Measurements from ENCODE around the gene RNASE8. TPM values are rescaled to one million over a fixed set of nuclear protein-coding genes. Genes with fewer than 3 reads are reported as not detected.

RNASE8 gene
- total RNA-seq, 2 donors from 2014 or later = not detected

DNA sequence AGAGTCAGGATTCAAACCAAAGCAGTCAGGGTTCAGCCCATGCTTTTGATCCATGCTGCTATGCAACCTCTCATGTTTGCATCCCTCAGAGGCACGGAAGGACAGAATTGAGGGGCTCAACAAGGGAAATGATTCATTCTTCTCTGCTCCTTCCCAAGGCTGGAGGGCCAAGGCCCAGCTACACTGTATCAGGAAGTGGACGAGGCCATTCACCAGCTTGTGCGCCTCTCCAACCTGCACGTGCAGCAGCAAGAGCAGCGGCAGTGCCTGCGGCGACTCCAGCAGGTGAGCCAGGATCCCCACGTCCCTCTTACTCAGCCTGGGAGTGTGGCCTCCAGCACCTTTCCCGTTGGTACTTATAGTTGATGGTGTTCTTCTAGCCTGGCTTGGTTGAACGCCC lies 21.1 kb downstream of the RNASE8 start:
- no peak overlapping the region for H3K4me3 ChIP-seq
- TF ChIP-seq, protein P1, sequence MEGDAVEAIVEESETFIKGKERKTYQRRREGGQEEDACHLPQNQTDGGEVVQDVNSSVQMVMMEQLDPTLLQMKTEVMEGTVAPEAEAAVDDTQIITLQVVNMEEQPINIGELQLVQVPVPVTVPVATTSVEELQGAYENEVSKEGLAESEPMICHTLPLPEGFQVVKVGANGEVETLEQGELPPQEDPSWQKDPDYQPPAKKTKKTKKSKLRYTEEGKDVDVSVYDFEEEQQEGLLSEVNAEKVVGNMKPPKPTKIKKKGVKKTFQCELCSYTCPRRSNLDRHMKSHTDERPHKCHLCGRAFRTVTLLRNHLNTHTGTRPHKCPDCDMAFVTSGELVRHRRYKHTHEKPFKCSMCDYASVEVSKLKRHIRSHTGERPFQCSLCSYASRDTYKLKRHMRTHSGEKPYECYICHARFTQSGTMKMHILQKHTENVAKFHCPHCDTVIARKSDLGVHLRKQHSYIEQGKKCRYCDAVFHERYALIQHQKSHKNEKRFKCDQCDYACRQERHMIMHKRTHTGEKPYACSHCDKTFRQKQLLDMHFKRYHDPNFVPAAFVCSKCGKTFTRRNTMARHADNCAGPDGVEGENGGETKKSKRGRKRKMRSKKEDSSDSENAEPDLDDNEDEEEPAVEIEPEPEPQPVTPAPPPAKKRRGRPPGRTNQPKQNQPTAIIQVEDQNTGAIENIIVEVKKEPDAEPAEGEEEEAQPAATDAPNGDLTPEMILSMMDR (IDR thresholded peaks at IDR 0.05) = no peak
- DNase-seq (ENCODE audit: low spot score) = no peak
- no peaks in the 10 kb centered on the region for H3K9me3 ChIP-seq
- H3K4me1 ChIP-seq = no peaks in the 10 kb centered on the region
- H3K36me3 ChIP-seq = peaks cover 80% of the 10 kb centered on the region
- no peak overlapping the region for H3K27ac ChIP-seq
- no peaks in the 10 kb centered on the region for H3K27me3 ChIP-seq

DNA sequence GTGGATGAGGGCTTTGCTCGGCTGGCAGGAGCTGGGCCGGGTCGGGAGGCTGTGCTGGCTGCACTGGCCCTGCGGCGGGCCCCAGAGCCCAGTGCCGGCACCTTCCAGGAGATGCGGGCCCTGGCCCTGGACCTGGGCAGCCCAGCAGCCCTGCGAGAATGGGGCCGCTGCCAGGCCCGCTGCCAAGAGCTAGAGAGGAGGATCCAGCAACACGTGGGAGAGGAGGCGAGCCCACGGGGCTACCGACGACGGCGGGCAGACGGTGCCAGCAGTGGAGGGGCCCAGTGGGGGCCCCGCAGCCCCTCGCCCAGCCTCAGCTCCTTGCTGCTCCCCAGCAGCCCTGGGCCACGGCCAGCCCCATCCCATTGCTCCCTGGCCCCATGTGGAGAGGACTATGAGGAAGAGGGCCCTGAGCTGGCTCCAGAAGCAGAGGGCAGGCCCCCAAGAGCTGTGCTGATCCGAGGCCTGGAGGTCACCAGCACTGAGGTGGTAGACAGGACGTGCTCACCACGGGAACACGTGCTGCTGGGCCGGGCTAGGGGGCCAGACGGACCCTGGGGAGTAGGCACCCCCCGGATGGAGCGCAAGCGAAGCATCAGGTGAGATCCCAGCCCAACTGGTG lies 24.0 kb downstream of the RNASE8 start:
- no peak overlapping the region for H3K4me3 ChIP-seq
- DNase-seq (ENCODE audit: low spot score) = no peak
- H3K27ac ChIP-seq = no peak overlapping the region
- no peaks in the 10 kb centered on the region for H3K27me3 ChIP-seq
- no peaks in the 10 kb centered on the region for H3K9me3 ChIP-seq
- peaks cover 91% of the 10 kb centered on the region for H3K36me3 ChIP-seq
- peaks cover 0 to 9% of the 10 kb centered on the region in 2 donors for H3K4me1 ChIP-seq
- TF ChIP-seq, protein P1 (IDR thresholded peaks at IDR 0.05) = no peak

DNA sequence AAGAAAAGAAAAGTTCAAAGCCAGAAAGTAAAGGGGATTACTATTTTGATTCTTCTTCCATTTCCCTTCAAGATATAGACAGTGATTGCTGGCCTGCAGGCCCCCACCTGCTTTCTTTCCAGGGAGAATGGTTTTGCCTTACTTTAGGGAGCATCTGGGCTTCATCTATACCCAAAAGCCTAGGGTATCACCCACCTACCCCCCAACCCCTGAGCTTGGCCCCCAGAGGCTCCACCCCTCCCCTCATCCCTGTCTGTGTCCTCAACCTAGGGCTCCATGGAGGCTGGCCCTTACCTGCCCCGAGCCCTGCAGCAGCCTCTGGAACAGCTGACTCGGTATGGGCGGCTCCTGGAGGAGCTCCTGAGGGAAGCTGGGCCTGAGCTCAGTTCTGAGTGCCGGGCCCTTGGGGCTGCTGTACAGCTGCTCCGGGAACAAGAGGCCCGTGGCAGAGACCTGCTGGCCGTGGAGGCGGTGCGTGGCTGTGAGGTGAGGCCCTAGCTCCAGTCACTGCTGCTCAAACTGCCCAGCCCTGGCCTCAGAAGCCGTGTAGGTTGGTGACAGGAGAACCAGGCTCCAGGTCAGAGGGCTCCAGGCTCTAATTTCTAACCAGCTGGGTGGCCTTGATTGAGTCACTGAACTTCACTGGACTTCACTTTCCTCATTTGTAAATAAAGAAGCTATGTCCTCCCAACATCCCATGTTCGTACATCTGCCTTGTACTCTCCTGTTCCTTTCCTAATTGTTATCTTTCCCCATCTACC lies 26.1 kb downstream of the RNASE8 start:
- Histone ChIP-seq H3K4me1 (peaks cover 0 to 13% of the 10 kb centered on the region in 2 donors), H3K27me3 (no peaks in the 10 kb centered on the region), H3K4me3 (no peak overlapping the region), H3K36me3 (peaks cover 78% of the 10 kb centered on the region), H3K9me3 (no peaks in the 10 kb centered on the region), H3K27ac (no peak overlapping the region)
- TF ChIP-seq, protein P1 (IDR thresholded peaks at IDR 0.05) = no peak
- no peak for DNase-seq (ENCODE audit: low spot score)

DNA sequence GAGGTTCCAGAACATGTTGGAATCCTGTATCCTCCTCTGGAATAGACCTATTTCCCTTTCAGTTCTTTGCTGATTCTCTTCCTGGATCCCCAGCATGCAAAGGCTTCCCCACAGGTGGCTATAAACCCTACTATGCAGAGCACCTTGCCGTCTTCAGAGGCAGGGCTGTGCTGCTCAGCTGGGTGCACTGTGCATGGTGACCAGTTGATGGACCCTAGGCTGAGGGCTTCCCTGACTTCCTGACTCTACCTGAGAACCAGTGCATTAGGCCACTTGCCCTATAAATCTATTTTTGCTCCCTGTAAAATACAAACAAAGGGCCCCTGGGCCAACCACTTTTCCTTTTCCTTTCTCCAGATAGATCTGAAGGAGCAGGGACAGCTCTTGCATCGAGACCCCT lies 26.8 kb downstream of the RNASE8 start:
- Histone ChIP-seq H3K36me3 (peaks cover 77% of the 10 kb centered on the region), H3K27me3 (no peaks in the 10 kb centered on the region), H3K4me3 (no peak overlapping the region), H3K9me3 (no peaks in the 10 kb centered on the region), H3K27ac (no peak overlapping the region), H3K4me1 (peaks cover 0 to 13% of the 10 kb centered on the region in 2 donors)
- TF ChIP-seq, protein P1 (IDR thresholded peaks at IDR 0.05) = no peak
- no peak for DNase-seq (ENCODE audit: low spot score)

DNA sequence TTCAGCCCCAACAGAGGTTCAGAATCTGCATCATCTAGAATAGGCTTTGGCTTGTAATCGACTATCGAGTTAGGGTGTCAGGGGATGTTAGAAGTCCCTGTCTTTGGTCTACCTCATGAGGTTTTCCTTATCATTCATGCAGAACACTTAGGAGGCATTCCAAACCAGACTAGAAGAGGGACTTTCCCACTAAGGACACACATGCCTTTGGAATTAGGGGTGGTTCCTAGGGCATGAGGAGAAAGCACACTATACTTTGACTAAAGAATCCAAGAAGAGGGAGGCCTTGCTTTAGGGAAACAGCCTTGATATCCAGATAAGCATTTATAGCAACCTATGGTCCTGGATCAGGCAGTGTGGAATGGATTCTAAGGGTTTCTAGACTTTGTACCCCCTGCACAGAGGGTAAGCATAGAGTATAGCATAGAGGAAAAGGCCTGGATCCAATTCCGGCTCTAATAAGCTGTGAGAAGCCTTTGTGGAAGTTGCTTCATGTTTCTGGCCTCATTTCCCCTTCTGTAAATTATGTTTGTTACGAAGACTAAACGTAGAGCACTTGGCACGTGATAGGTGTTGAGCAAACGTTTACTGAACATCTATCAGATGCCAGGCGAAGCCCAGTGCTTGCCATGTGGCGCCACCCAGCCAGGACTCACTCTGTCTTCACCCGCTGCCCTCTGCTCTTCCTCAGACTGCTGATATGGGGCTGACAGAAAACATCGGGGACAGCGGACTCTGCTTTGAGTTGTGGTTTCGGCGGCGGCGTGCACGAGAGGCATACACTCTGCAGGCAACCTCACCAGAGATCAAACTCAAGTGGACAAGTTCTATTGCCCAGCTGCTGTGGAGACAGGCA lies 27.6 kb downstream of the RNASE8 start:
- DNase-seq (ENCODE audit: low spot score) = no peak
- peaks cover 0 to 13% of the 10 kb centered on the region in 2 donors for H3K4me1 ChIP-seq
- TF ChIP-seq, protein P1 (IDR thresholded peaks at IDR 0.05) = no peak
- no peak overlapping the region for H3K4me3 ChIP-seq
- no peak overlapping the region for H3K27ac ChIP-seq
- peaks cover 70% of the 10 kb centered on the region for H3K36me3 ChIP-seq
- no peaks in the 10 kb centered on the region for H3K27me3 ChIP-seq
- H3K9me3 ChIP-seq = no peaks in the 10 kb centered on the region

Measured in right atrium auricular region (tissue), 2 donors.